Caco-2 (cell line): ENCODE measurements around the gene TTBK2. TPM values are rescaled to one million over a fixed set of nuclear protein-coding genes. Genes with fewer than 3 reads are reported as not detected.

Experiments used
- BruUV-seq: library from RNA; stranded (reverse); fragments of 400-500 nt; replicated peaks from 2 replicates; lab custom pipeline; 2021; lab: Mats Ljungman, UMichigan
- CTCF ChIA-PET: fragments of 300-600 bp; sonication (Branson Sonifier 250); formaldehyde crosslinking; loops from one replicate; lab custom pipeline; 2022; ENCODE audit warnings: antibody characterized with exemption; lab: Charles Lee
- POLR2A ChIA-PET: fragments of 300-600 bp; sonication (Branson Sonifier 250); formaldehyde crosslinking; loops from one replicate; lab custom pipeline; 2022; ENCODE audit warnings: antibody characterized with exemption; lab: Charles Lee
- DNase-seq, 2 experiments: peaks; one replicate each; pipeline versions ENCODE4 v3.0.0 to v3.0.0-alpha.2; 2020 to 2022
- H3K27me3 ChIP-seq: replicated peaks from 2 replicates; pipeline ENCODE4 v1.6.0; 2011; ENCODE audit warnings: low read length; ENCODE audit not compliant: control insufficient read depth, insufficient read depth
- H3K36me3 ChIP-seq: 2 replicates; pipeline ENCODE4 v1.5.1; 2011; ENCODE audit warnings: low read length; ENCODE audit not compliant: control insufficient read depth, insufficient read depth
- H3K4me1 ChIP-seq: fragments of 250-450 bp; sonication (Bioruptor Pico); 2 replicates; pipeline ENCODE4 v1.5.1; 2020; ENCODE audit warnings: mild to moderate bottlenecking
- H3K4me3 ChIP-seq: 2 replicates; pipeline ENCODE4 v1.5.1; 2011; ENCODE audit warnings: low read depth, mild to moderate bottlenecking, control low read depth, low read length
- H3K9me3 ChIP-seq: fragments of 250-450 bp; sonication (Bioruptor Pico); 2 replicates; pipeline ENCODE4 v1.5.1; 2020; ENCODE audit warnings: mild to moderate bottlenecking, moderate library complexity
- H3K27ac Mint-ChIP-seq: one replicate; pipeline ENCODE4 v1.8.0; 2022; ENCODE audit warnings: mixed read lengths; ENCODE audit not compliant: unreplicated experiment
- H3K27me3 Mint-ChIP-seq: one replicate; pipeline ENCODE4 v1.8.0; 2022; ENCODE audit warnings: mixed read lengths; ENCODE audit not compliant: insufficient read depth, unreplicated experiment
- H3K36me3 Mint-ChIP-seq: one replicate; pipeline ENCODE4 v1.8.0; 2022; ENCODE audit warnings: mild to moderate bottlenecking, mixed read lengths; ENCODE audit not compliant: insufficient read depth, unreplicated experiment
- H3K4me1 Mint-ChIP-seq: one replicate; pipeline ENCODE4 v1.8.0; 2022; ENCODE audit warnings: low read depth, mixed read lengths; ENCODE audit not compliant: unreplicated experiment
- H3K4me3 Mint-ChIP-seq: one replicate; pipeline ENCODE4 v1.8.0; 2022; ENCODE audit warnings: mild to moderate bottlenecking, moderate library complexity, mixed read lengths; ENCODE audit not compliant: unreplicated experiment
- H3K9me3 Mint-ChIP-seq: one replicate; pipeline ENCODE4 v1.8.0; 2022; ENCODE audit warnings: mixed read lengths; ENCODE audit not compliant: unreplicated experiment
- CTCF ChIP-seq, 2 experiments: fragments of 200-600 bp in 1 of 2; IDR thresholded peaks; 1 replicate in 1 of 2; 2 replicates in 1 of 2; pipeline versions ENCODE4 v1.5.1 to v1.8.0; 2011 to 2022; ENCODE audit warnings: antibody characterized with exemption in 1 of 2, control low read depth in 1 of 2, inconsistent platforms in 1 of 2, low read depth in 1 of 2, low read length in 1 of 2, mild to moderate bottlenecking in 1 of 2, moderate library complexity in 1 of 2; ENCODE audit not compliant: insufficient read depth in 1 of 2, severe bottlenecking in 1 of 2, unreplicated experiment in 1 of 2
- intact Hi-C: fragments of 100-400 bp; cut with micrococcal nuclease; formaldehyde crosslinking; loops from one replicate; pipeline ENCODE4 v1.10.0; 2022; ENCODE audit not compliant: unreplicated experiment
- total RNA-seq: library from RNA; stranded (reverse); gene quantifications from 2 replicates; pipeline ENCODE4 v1.2.3, GENCODE V29; 2022

TTBK2 gene
- total RNA-seq, 1 experiment from 2014 or later: 10.1 TPM

- no peaks in the 10 kb centered on the region for H3K27me3 Mint-ChIP-seq
- no peaks in the 10 kb centered on the region for H3K4me1 ChIP-seq
- no peak for DNase-seq
- no peak overlapping the region for H3K27ac Mint-ChIP-seq
- no peak for TF ChIP-seq CTCF (IDR thresholded peaks at IDR 0.05; ENCODE audit: insufficient read depth in 1 of 2, low read depth in 1 of 2, low read length in 1 of 2, severe bottlenecking in 1 of 2, unreplicated experiment in 1 of 2)
- no peak overlapping the region for H3K4me3 Mint-ChIP-seq
- H3K9me3 ChIP-seq: no peaks in the 10 kb centered on the region
- BruUV-seq: no TSS peak
- no peaks in the 10 kb centered on the region for H3K36me3 ChIP-seq
- no peaks in the 10 kb centered on the region for H3K9me3 Mint-ChIP-seq
- H3K4me1 Mint-ChIP-seq: no peaks in the 10 kb centered on the region
- ChIA-PET POLR2A (no interaction called here), CTCF (interaction anchor here (0.6 kb wide), 1 partner anchor 22 kb away, joined by 3 read pairs; no protein-coding TSS in a partner anchor)
- H3K4me3 ChIP-seq: no peak overlapping the region
- no peaks in the 10 kb centered on the region for H3K36me3 Mint-ChIP-seq
- intact Hi-C loops: no loop called here
- no peaks in the 10 kb centered on the region for H3K27me3 ChIP-seq
Measured at GRCh38 chr15:42693496-42693895, 227.1 kb downstream of the TTBK2 start.

GRCh38 chr15:42692997-42693396 is 227.6 kb downstream of the TTBK2 start:
- DNase-seq: no peak
- Histone ChIP-seq H3K4me3 (no peak overlapping the region), H3K4me1 (no peaks in the 10 kb centered on the region), H3K9me3 (no peaks in the 10 kb centered on the region), H3K27me3 (no peaks in the 10 kb centered on the region), H3K36me3 (no peaks in the 10 kb centered on the region)
- intact Hi-C loops: no loop called here
- Mint-ChIP-seq H3K27me3 (no peaks in the 10 kb centered on the region), H3K4me3 (no peak overlapping the region), H3K27ac (no peak overlapping the region), H3K9me3 (no peaks in the 10 kb centered on the region), H3K36me3 (no peaks in the 10 kb centered on the region), H3K4me1 (no peaks in the 10 kb centered on the region)
- TF ChIP-seq CTCF (IDR thresholded peaks at IDR 0.05; ENCODE audit: insufficient read depth in 1 of 2, low read depth in 1 of 2, low read length in 1 of 2, severe bottlenecking in 1 of 2, unreplicated experiment in 1 of 2): no peak
- BruUV-seq: no TSS peak
- ChIA-PET CTCF (no interaction called here), POLR2A (no interaction called here)

- no peaks in the 10 kb centered on the region for H3K9me3 Mint-ChIP-seq
- CTCF ChIA-PET: no interaction called here
- no peak for DNase-seq
Measured at GRCh38 chr15:42692536-42692935, 228.0 kb downstream of the TTBK2 start.

More at GRCh38 chr15:42692536-42692935, 228.0 kb downstream of the TTBK2 start:
- Mint-ChIP-seq H3K4me3 (no peak overlapping the region), H3K27ac (no peak overlapping the region), H3K4me1 (no peaks in the 10 kb centered on the region), H3K36me3 (no peaks in the 10 kb centered on the region), H3K27me3 (no peaks in the 10 kb centered on the region)
- POLR2A ChIA-PET: no interaction called here
- BruUV-seq: no TSS peak
- Histone ChIP-seq H3K4me1 (no peaks in the 10 kb centered on the region), H3K27me3 (no peaks in the 10 kb centered on the region), H3K36me3 (no peaks in the 10 kb centered on the region), H3K4me3 (no peak overlapping the region), H3K9me3 (no peaks in the 10 kb centered on the region)
- TF ChIP-seq CTCF (IDR thresholded peaks at IDR 0.05; ENCODE audit: insufficient read depth in 1 of 2, low read depth in 1 of 2, low read length in 1 of 2, severe bottlenecking in 1 of 2, unreplicated experiment in 1 of 2): no peak
- intact Hi-C loops: no loop called here
